A549 (cell line): ENCODE measurements around the gene GPR101. TPM values are rescaled to one million over a fixed set of nuclear protein-coding genes. Genes with fewer than 3 reads are reported as not detected.
"Not testable (repeated sequence)": the region's sequence is repeated elsewhere in the genome, so short reads cannot be mapped to it uniquely, and the experiment has no call there.

Source experiments
- ATAC-seq, 2 experiments: fragments of 200-7000 bp in 1 of 2; fragments of >200 bp in 1 of 2; cut with Nextera tagmentation in 1 of 2; cut with Tn5 transposase in 1 of 2; 3 replicates each; pipeline versions ENCODE4 v1.8.0 to v1.9.1; 2018 to 2020; ENCODE audit warnings: mild to moderate bottlenecking in 1 of 2, moderate library complexity in 1 of 2
- CTCF ChIA-PET: fragments of 300-600 bp; sonication (Branson Sonifier 250); formaldehyde crosslinking; extraction: SDS; loops from one replicate; lab custom pipeline; 2021; ENCODE audit warnings: antibody characterized with exemption, inconsistent platforms; lab: Yijun Ruan, JAX
- POLR2A ChIA-PET: fragments of 350-600 bp; formaldehyde crosslinking; extraction: SDS; loops from one replicate; lab custom pipeline; 2021; ENCODE audit warnings: antibody characterized with exemption, inconsistent platforms; lab: Yijun Ruan, JAX
- DNase-seq, 2 experiments: peaks; one replicate each; pipeline versions ENCODE4 v3.0.0 to v3.0.0-alpha.2; 2011 to 2016; ENCODE audit warnings: low read depth in 1 of 2, low spot score in 1 of 2
- FAIRE-seq: peaks from 2 replicates; lab custom pipeline; 2011; peaks lifted over from hg19 to GRCh38; lab: Jason Lieb, UNC
- H3K27ac ChIP-seq, 2 experiments: fragments of >200 bp; sonication (Bioruptor Twin); formaldehyde crosslinking; 3 replicates each; pipeline ENCODE4 v1.5.1; 2016 to 2017
- H3K4me1 ChIP-seq: fragments of >200 bp; sonication (Bioruptor Twin); formaldehyde crosslinking; 3 replicates; pipeline ENCODE4 v1.6.1; 2016
- H3K4me2 ChIP-seq: fragments of >200 bp; sonication (Bioruptor Twin); formaldehyde crosslinking; 3 replicates; pipeline ENCODE4 v1.6.1; 2016
- H3K4me3 ChIP-seq: fragments of >200 bp; sonication (Bioruptor Twin); formaldehyde crosslinking; 3 replicates; pipeline ENCODE4 v1.5.1; 2016
- H3K9me3 ChIP-seq: fragments of >200 bp; sonication (Bioruptor Twin); formaldehyde crosslinking; 3 replicates; pipeline ENCODE4 v1.6.1; 2016
- BHLHE40 ChIP-seq: IDR thresholded peaks from 2 replicates; pipeline ENCODE4 v1.6.1; 2012; ENCODE audit warnings: low read depth, low read length, inconsistent platforms
- CBX8 ChIP-seq: fragments of 200-600 bp; sonication (generic); IDR thresholded peaks from 2 replicates; pipeline ENCODE4 v1.6.1; 2016
- CHD2 ChIP-seq: fragments of 150-350 bp; IDR thresholded peaks from 2 replicates; pipeline ENCODE4 v1.6.1; 2014; ENCODE audit warnings: low read length; ENCODE audit not compliant: partially characterized antibody
- E2F6 ChIP-seq: IDR thresholded peaks from 2 replicates; pipeline ENCODE4 v1.6.1; 2012; ENCODE audit warnings: low read depth, borderline replicate concordance
- EP300 ChIP-seq, 2 experiments: fragments of >200 bp; sonication (Bioruptor Twin); formaldehyde crosslinking; IDR thresholded peaks; 2 replicates in 1 of 2; 3 replicates in 1 of 2; pipeline ENCODE4 v1.6.1; 2016 to 2017
- FOXS1 ChIP-seq: fragments of 250-450 bp; sonication (Bioruptor Pico); IDR thresholded peaks from 2 replicates; pipeline ENCODE4 v1.5.0; 2020; ENCODE audit warnings: mild to moderate bottlenecking, moderate library complexity
- HDAC2 ChIP-seq: fragments of 200-600 bp; sonication (generic); IDR thresholded peaks from 2 replicates; pipeline ENCODE4 v1.6.1; 2016
- HOXA7 ChIP-seq: fragments of 250-450 bp; sonication (Bioruptor Pico); IDR thresholded peaks from 2 replicates; pipeline ENCODE4 v1.5.0; 2020; ENCODE audit warnings: mild to moderate bottlenecking, moderate library complexity
- HOXB13 ChIP-seq: fragments of 250-450 bp; sonication (Bioruptor Pico); IDR thresholded peaks from 2 replicates; pipeline ENCODE4 v1.5.0; 2020; ENCODE audit warnings: low read depth, mild to moderate bottlenecking, moderate library complexity
- HOXB5 ChIP-seq: fragments of 250-450 bp; sonication (Bioruptor Pico); IDR thresholded peaks from 2 replicates; pipeline ENCODE4 v1.5.0; 2020; ENCODE audit warnings: mild to moderate bottlenecking, moderate library complexity
- MAFK ChIP-seq: fragments of 450-650 bp; IDR thresholded peaks from 2 replicates; pipeline ENCODE4 v1.6.1; 2014; ENCODE audit not compliant: partially characterized antibody
- MYC ChIP-seq: IDR thresholded peaks from 2 replicates; pipeline ENCODE4 v1.6.1; 2012; ENCODE audit warnings: mild to moderate bottlenecking, inconsistent platforms, low read length, improper control_type of control experiment, borderline replicate concordance
- NFE2L2 ChIP-seq: fragments of 150-350 bp; conservative IDR thresholded peaks from 2 replicates; pipeline ENCODE4 v1.6.1; 2014; ENCODE audit warnings: low read length
- RARB ChIP-seq: fragments of 250-450 bp; sonication (Bioruptor Pico); IDR thresholded peaks from 2 replicates; pipeline ENCODE4 v1.8.0; 2021; ENCODE audit warnings: mild to moderate bottlenecking, moderate library complexity
- RCOR1 ChIP-seq: fragments of 150-350 bp; IDR thresholded peaks from 2 replicates; pipeline ENCODE4 v1.6.1; 2014; ENCODE audit warnings: antibody characterized with exemption, low read length, low read depth
- REST ChIP-seq: fragments of 200-600 bp; sonication (generic); IDR thresholded peaks from 2 replicates; pipeline ENCODE4 v1.6.1; 2016; ENCODE audit warnings: antibody characterized with exemption, mild to moderate bottlenecking, moderate library complexity
- RNF2 ChIP-seq: fragments of 200-600 bp; sonication (generic); IDR thresholded peaks from 2 replicates; pipeline ENCODE4 v1.6.1; 2016; ENCODE audit warnings: low read depth, mild to moderate bottlenecking, antibody characterized with exemption, moderate library complexity, borderline replicate concordance
- SMC3 ChIP-seq: fragments of >200 bp; sonication (Bioruptor Twin); formaldehyde crosslinking; IDR thresholded peaks from 3 replicates; pipeline ENCODE4 v1.6.1; 2018; ENCODE audit warnings: inconsistent platforms
- SREBF2 ChIP-seq: fragments of 450-650 bp; IDR thresholded peaks from 2 replicates; pipeline ENCODE4 v1.6.1; 2014; ENCODE audit warnings: mild to moderate bottlenecking, moderate library complexity
- USF2 ChIP-seq: fragments of 450-650 bp; IDR thresholded peaks from 2 replicates; pipeline ENCODE4 v1.6.1; 2014; ENCODE audit warnings: antibody characterized with exemption
- ZC3H11A ChIP-seq: fragments of 450-650 bp; IDR thresholded peaks from 2 replicates; pipeline ENCODE4 v1.6.1; 2014; ENCODE audit warnings: antibody characterized with exemption, mild to moderate bottlenecking
- ZNF302 ChIP-seq: fragments of 250-450 bp; sonication (Bioruptor Pico); IDR thresholded peaks from 2 replicates; pipeline ENCODE4 v1.9.0; 2021; ENCODE audit warnings: inconsistent platforms, mild to moderate bottlenecking, moderate library complexity
- WGBS: methylation state at CpG from one replicate; pipeline ENCODE4 v1.1.6; 2017; ENCODE audit errors: missing lambda C conversion rate; 5-methylcytosine and 5-hydroxymethylcytosine counted together
- polyA plus RNA-seq, 4 experiments: library from polyadenylated mRNA; depleted of rRNA in 3 of 4; stranded (reverse); fragments of >200 nt; fragmentation: RNase III in 1 of 4; extraction: RNeasy Plus Mini Kit Qiagen cat#74134 plus additional on column Dnase treatment in 1 of 4; gene quantifications; 2 replicates in 3 of 4; 3 replicates in 1 of 4; pipeline ENCODE4 v1.2.3, GENCODE V29; 2011 to 2017

The GPR101 gene
- polyA plus RNA-seq, 2 of the 4 experiments (the other 2 are of a cell fraction): not detected

GRCh38 chrX:137028699-137029098 is 5.1 kb downstream of the GPR101 start:
- 35% methylated on average over 2 of the region's 2 CpGs for WGBS
- ChIA-PET CTCF (interaction anchor here (1.5 kb wide), 1 partner anchor 24 kb away, joined by 5 read pairs; no protein-coding TSS in a partner anchor), POLR2A (no interaction called here)
- no peak for TF ChIP-seq REST
- no peak for TF ChIP-seq MAFK
- TF ChIP-seq MYC: no peak
- no peak for TF ChIP-seq ZC3H11A
- TF ChIP-seq SREBF2: no peak
- TF ChIP-seq CBX8: no peak
- TF ChIP-seq BHLHE40: no peak
- TF ChIP-seq HDAC2: no peak
- TF ChIP-seq NFE2L2: no peak
- no peak for TF ChIP-seq EP300 (IDR thresholded peaks at IDR 0.05)
- no peak for TF ChIP-seq FOXS1
- TF ChIP-seq HOXB5 (CRISPR knock-in tag): no peak
- no peak for TF ChIP-seq USF2
- TF ChIP-seq RNF2: no peak
- no peak for TF ChIP-seq E2F6
- Histone ChIP-seq H3K9me3 (no peaks in the 10 kb centered on the region), H3K27ac (no peak overlapping the region), H3K4me1 (peaks cover 4% of the 10 kb centered on the region; the same call in 2 of the 3 replicates), H3K4me2 (no peak overlapping the region), H3K4me3 (no peak overlapping the region)
- DNase-seq (no peak), ATAC-seq (no peak), FAIRE-seq (peak; percentile 54)

- ChIA-PET POLR2A (no interaction called here), CTCF (interaction anchor here (1.6 kb wide), 1 partner anchor 26 kb away, joined by 6 read pairs; no protein-coding TSS in a partner anchor)
- WGBS: 11% methylated on average over 5 of the region's 5 CpGs
- FAIRE-seq: peak; percentile 43
- no peaks in the 10 kb centered on the region for H3K4me1 ChIP-seq
- H3K4me2 ChIP-seq: no peak overlapping the region
- DNase-seq: no peak
- TF ChIP-seq RARB (CRISPR knock-in tag) (no peak), FOXS1 (no peak), HOXA7 (no peak), RCOR1 (no peak), CHD2 (no peak), SMC3 (no peak), HOXB13 (CRISPR knock-in tag) (no peak), EP300 (IDR thresholded peaks at IDR 0.05) (no peak), E2F6 (no peak), ZNF302 (CRISPR knock-in tag) (no peak)
- no peak for ATAC-seq
- H3K27ac ChIP-seq: no peak overlapping the region
- no peak overlapping the region for H3K4me3 ChIP-seq
- no peaks in the 10 kb centered on the region for H3K9me3 ChIP-seq
These were observed 7.9 kb downstream of the GPR101 start for GRCh38 chrX:137025930-137026329.

GRCh38 chrX:137000236-137000635 is 33.6 kb downstream of the GPR101 start:
- H3K27ac ChIP-seq, H3K9me3 ChIP-seq, POLR2A ChIA-PET, CTCF ChIA-PET, H3K4me1 ChIP-seq, H3K4me3 ChIP-seq, DNase-seq, H3K4me2 ChIP-seq, FAIRE-seq, ATAC-seq: not testable (repeated sequence)
- no CpG with 5 or more reads among the region's 31 CpGs for WGBS
